HG02885 (cell line): ENCODE results near the gene DAB2IP.

ENCODE experiments used
- ATAC-seq: cut with Tn5 transposase; IDR thresholded peaks from one replicate; pipeline ENCODE4 v1.9.1; 2021; ENCODE audit warnings: mild to moderate bottlenecking; ENCODE audit not compliant: unreplicated experiment, poor library complexity

Gene DAB2IP

GRCh38 chr9:121822093-121823085, 171.0 kb downstream of the DAB2IP start:
- no peak for ATAC-seq

- ATAC-seq: no peak
These were observed 172.2 kb downstream of the DAB2IP start for GRCh38 chr9:121823451-121824169.

- no peak for ATAC-seq
These were observed 173.2 kb downstream of the DAB2IP start for GRCh38 chr9:121824651-121825030.

- no peak for ATAC-seq
These were observed 173.7 kb downstream of the DAB2IP start for GRCh38 chr9:121825031-121825691.

- no peak for ATAC-seq
These were observed 175.3 kb downstream of the DAB2IP start for GRCh38 chr9:121826711-121827110.

- no peak for ATAC-seq
These were observed 176.0 kb downstream of the DAB2IP start for GRCh38 chr9:121827251-121827967.

GRCh38 chr9:121830441-121831140, 179.2 kb downstream of the DAB2IP start:
- ATAC-seq: no peak

- ATAC-seq: no peak
These were observed 180.4 kb downstream of the DAB2IP start for GRCh38 chr9:121831869-121832268.

GRCh38 chr9:121833061-121833460, 181.6 kb downstream of the DAB2IP start:
- no peak for ATAC-seq
